IPS DF 6.9 (cell line): ENCODE results near the gene FAM124B.
A peak's percentile ranks its signal among the peaks of the same experiment; 100 is the strongest.

ENCODE experiments used
- DNase-seq: peaks from one replicate; pipeline ENCODE4 v3.0.0-alpha.2; 2013; ENCODE audit warnings: low read depth, low spot score
- H3K27ac ChIP-seq: one replicate; pipeline ENCODE4 v1.5.1; 2013; ENCODE audit warnings: low read length, control low read depth
- H3K27me3 ChIP-seq: 2 replicates; pipeline ENCODE4 v1.6.1; 2013; ENCODE audit warnings: mild to moderate bottlenecking, low read length; ENCODE audit not compliant: control insufficient read depth, insufficient read depth
- H3K36me3 ChIP-seq: 2 replicates; pipeline ENCODE4 v1.6.1; 2013; ENCODE audit warnings: low read length; ENCODE audit not compliant: control insufficient read depth, insufficient read depth
- H3K4me1 ChIP-seq: 2 replicates; pipeline ENCODE4 v1.6.1; 2013; ENCODE audit warnings: low read length; ENCODE audit not compliant: control insufficient read depth, insufficient read depth
- H3K4me3 ChIP-seq: 2 replicates; pipeline ENCODE4 v1.5.1; 2013; ENCODE audit warnings: mild to moderate bottlenecking, low read length
- H3K9me3 ChIP-seq: 2 replicates; pipeline ENCODE4 v1.6.1; 2013; ENCODE audit warnings: low read length, inconsistent platforms; ENCODE audit not compliant: control insufficient read depth, insufficient read depth
- WGBS: extraction: QIAGEN DNeasy Blood & Tissue Kit; methylation state at CpG from one replicate; pipeline ENCODE4 v1.1.7; 2013; ENCODE audit warnings: mixed read lengths, missing lambda C conversion rate; ENCODE audit not compliant: insufficient read length, insufficient coverage; 5-methylcytosine and 5-hydroxymethylcytosine counted together

The FAM124B gene

DNA sequence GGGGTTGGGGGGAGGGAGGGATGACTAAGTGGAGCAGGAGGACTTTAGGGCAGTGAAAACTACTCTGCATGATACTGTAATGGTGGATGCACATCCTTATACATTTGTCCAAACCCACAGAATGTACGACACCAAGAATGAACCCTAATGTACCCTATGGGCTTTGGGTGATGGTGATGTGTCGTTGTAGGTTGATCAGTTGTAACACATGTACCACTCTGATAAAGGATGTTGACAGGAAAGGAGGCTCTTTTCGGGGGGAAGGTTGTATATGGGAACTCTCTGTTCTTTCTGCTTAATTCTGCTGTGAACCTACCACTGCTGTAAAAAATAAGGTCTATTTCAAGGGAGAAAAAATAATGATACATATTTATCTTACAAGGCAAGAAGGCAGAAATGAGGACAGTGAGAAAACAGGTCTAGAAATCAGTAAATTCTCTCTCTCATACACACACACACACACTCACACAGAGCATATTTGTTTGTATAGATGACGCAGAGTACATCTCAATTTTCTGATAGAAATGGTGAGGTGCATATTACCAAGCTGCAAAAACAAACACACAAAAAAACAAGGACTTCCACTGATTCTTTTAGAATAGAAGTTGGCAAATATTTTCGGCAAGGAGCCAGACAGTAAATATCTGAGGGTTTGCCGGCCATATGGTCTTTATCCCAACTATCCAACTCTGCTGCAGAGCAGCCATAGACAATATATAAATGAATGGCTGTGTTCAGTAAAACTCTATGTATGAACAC is 20.2 kb downstream of the FAM124B start:
- Histone ChIP-seq H3K36me3 (no peaks in the 10 kb centered on the region), H3K27ac (no peak overlapping the region), H3K4me3 (no peak overlapping the region), H3K4me1 (no peaks in the 10 kb centered on the region), H3K9me3 (no peaks in the 10 kb centered on the region), H3K27me3 (no peaks in the 10 kb centered on the region)
- WGBS = no CpG with 5 or more reads among the region's 6 CpGs
- no peak for DNase-seq

DNA sequence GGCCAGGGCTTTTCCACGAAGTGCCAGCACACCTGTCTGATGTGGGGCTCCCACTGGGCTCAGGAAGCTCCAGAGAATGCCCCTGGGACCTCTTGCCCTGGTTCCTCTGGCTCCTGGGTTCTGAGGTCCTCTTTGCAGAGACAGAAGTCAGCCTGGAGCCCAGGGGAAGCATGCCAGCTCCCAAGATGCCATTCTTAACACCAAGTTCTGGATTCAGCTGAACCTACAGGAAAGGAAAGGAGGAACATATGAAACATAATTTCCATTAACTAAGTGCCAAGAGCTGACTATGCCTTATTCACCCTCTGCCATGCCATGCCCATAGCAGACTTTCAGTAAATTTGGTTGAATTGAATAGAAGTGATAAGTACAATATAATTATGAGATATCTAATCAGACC is 21.9 kb downstream of the FAM124B start:
- Histone ChIP-seq H3K9me3 (no peaks in the 10 kb centered on the region), H3K4me1 (no peaks in the 10 kb centered on the region), H3K4me3 (no peak overlapping the region), H3K27ac (no peak overlapping the region), H3K36me3 (no peaks in the 10 kb centered on the region), H3K27me3 (no peaks in the 10 kb centered on the region)
- DNase-seq = no peak
- WGBS = no CpG with 5 or more reads among the region's 1 CpG

DNA sequence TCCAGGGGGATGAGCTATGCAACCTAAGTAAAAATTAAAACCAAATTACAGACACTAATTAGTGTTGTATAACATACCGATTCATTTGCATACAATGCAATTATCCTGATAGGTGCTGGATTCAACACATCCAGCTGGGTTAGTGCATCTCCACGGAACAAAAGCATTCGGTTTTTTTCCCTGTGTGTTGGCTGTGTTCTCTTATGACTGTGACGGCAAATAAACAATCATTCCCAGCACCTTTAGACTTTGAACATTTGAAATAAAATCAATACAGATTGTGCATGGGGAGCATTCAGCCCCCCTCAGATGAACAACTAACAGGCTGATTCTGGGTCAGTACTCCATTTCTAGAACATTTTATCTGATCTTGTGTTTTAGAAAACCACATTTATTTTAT is 22.7 kb downstream of the FAM124B start:
- Histone ChIP-seq H3K4me3 (no peak overlapping the region), H3K27ac (no peak overlapping the region), H3K4me1 (no peaks in the 10 kb centered on the region), H3K27me3 (no peaks in the 10 kb centered on the region), H3K9me3 (no peaks in the 10 kb centered on the region), H3K36me3 (no peaks in the 10 kb centered on the region)
- no CpG with 5 or more reads among the region's 4 CpGs for WGBS
- DNase-seq = no peak

DNA sequence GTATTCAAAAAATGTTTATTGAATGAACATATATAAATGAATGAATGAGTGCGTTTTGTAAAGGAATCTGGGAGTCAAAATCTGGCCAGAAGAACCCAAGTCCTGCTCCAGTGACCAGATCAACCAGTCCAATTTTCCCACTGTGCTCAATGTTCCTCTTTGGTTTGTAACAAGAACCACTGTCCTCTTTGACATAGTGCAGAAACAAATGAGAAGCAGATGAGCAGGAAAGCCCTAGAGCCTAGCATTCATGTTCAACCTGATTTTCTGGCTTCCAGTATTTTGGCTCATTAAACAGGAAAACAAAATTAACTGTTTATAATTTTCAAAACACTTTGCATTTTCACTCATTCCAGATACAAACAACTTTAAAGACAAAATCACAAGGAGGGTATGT is 23.2 kb downstream of the FAM124B start:
- Histone ChIP-seq H3K36me3 (no peaks in the 10 kb centered on the region), H3K9me3 (no peaks in the 10 kb centered on the region), H3K4me3 (no peak overlapping the region), H3K4me1 (no peaks in the 10 kb centered on the region), H3K27ac (no peak overlapping the region), H3K27me3 (no peaks in the 10 kb centered on the region)
- DNase-seq = no peak
- no CpG with 5 or more reads among the region's 1 CpG for WGBS

DNA sequence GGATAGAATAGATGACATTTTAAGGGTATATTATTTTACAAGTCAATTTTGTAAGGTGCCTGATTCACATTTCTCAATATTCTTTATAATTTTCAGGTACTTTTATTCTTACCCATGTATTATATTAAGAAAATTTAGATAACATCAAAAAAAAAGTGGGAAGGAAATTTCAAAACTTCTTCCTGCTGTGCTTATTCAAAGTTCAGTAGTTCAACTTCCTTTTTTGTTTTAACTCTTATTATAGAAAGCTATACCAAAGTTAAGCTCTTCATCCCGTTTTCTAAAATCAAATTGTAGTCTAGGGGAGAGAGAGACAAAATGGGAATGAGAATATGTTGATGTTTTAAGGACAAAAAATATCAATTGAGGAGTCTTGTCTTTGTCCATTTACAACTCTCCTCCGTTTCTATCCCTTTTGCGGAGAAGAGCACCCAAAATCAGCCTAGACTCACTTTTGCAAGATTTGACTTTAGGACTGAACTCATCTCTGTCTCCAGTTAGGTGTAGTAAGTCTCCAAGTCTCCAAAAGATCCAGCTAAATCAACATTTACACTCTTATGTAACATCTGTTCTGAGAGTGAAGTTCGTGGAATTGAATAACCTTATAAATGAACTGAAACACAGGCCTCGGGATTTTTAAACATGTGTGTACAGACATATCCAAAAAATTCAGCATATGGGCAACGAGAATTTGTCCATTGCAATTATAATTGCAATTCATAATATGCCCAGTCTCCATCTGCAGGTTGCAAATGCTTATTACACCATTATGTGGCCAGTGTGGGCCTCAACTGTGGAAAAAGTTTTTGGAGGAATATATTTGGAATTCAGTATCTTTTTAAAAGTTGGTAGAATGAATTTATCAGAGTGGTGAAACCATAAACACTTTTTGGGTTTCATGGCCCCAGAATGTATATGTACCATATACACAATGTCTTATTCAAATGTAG is 23.9 kb downstream of the FAM124B start:
- H3K27me3 ChIP-seq = no peaks in the 10 kb centered on the region

DNA sequence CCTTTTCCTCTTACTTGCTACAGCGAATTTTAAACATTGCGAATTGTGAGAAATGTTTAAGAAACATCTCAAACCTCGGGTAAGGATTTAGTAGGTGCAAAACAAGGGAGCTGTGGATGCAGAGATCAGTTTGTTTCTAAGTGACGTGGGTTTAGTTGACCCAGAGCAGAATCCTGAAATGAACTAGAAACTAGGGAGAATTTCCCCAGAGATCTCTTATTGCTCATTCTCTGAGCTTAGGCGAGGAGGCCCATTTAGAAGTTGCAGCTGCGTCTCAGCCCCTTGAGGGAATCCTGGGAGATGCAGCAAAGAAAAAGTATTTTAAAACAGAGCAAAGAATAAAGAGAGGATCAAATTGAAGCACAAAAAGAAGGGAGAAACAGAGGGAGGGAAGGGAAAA is 29.3 kb downstream of the FAM124B start:
- DNase-seq = no peak
- H3K36me3 ChIP-seq = no peaks in the 10 kb centered on the region
- H3K27me3 ChIP-seq = no peaks in the 10 kb centered on the region
- no peaks in the 10 kb centered on the region for H3K4me1 ChIP-seq
- H3K27ac ChIP-seq = no peak overlapping the region
- H3K9me3 ChIP-seq = no peaks in the 10 kb centered on the region
- no peak overlapping the region for H3K4me3 ChIP-seq
- no CpG with 5 or more reads among the region's 6 CpGs for WGBS

More for the DNA sequence above, 23.9 kb downstream of the FAM124B start:
- Histone ChIP-seq H3K4me1 (no peaks in the 10 kb centered on the region), H3K27ac (no peak overlapping the region), H3K4me3 (no peak overlapping the region), H3K36me3 (no peaks in the 10 kb centered on the region), H3K9me3 (no peaks in the 10 kb centered on the region)
- DNase-seq = no peak
- no CpG with 5 or more reads among the region's 6 CpGs for WGBS

DNA sequence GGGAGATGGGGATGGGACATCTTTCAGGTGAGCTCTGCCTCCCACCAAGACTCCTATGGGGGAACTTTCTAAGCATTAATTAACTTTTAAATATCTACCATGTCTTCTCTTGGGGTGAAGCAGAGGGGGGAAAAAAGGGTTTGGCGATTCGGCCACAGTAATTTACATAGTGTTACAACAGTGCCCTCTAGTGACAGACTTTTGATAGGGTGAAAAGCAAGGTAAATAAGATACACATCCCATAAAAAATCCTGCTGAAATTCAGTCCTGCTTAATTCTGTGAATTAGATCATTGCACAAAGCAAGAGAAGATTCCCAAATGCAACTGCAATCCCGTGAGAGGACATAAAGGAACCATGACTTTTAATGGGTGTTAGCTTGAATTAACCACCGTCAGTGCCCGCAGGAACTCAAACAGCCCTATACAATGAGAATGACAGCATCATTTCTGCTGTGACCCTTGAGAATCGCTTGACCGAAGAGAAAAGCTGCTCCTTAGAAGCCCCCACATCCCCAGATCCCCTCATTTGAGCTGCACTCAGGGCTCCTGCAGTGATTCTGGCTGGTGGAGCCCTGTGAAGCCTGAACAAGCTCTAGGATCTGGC is 32.8 kb downstream of the FAM124B start:
- Histone ChIP-seq H3K9me3 (no peaks in the 10 kb centered on the region; the same call in 1 of the 2 replicates), H3K4me1 (no peaks in the 10 kb centered on the region), H3K36me3 (no peaks in the 10 kb centered on the region), H3K27me3 (no peaks in the 10 kb centered on the region), H3K27ac (no peak overlapping the region), H3K4me3 (no peak overlapping the region)
- no CpG with 5 or more reads among the region's 7 CpGs for WGBS
- DNase-seq = peak; percentile 18

DNA sequence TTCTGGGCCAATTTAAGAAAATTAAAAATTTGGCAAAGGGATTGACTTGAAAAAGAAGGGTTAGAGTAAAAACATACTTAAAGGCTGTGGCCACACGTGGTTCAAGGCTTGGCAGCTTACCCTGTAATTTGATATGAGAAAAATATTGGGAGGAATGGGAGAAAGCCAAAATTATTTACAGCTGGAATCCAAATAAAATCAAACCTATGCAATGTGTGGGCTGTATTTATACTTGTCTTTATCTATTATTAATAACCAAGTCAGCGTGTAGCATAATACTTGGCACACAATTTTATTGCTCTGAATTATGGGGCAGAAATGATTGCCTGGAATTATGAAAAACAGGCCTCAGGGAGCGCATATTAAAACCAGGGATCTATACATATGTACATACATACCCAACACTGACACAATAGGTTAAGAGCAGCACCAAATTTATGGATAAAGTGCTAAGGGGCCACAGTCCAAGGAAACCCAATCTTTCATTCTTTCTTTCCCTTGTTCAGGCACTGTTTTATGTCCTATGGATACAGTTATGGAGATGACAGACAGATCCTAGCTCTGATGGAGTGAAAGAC is 35.6 kb downstream of the FAM124B start:
- Histone ChIP-seq H3K9me3 (no peaks in the 10 kb centered on the region; the same call in 1 of the 2 replicates), H3K36me3 (no peaks in the 10 kb centered on the region), H3K4me1 (no peaks in the 10 kb centered on the region), H3K27ac (no peak overlapping the region), H3K27me3 (no peaks in the 10 kb centered on the region), H3K4me3 (no peak overlapping the region)
- WGBS = no CpG with 5 or more reads among the region's 3 CpGs
- DNase-seq = no peak

DNA sequence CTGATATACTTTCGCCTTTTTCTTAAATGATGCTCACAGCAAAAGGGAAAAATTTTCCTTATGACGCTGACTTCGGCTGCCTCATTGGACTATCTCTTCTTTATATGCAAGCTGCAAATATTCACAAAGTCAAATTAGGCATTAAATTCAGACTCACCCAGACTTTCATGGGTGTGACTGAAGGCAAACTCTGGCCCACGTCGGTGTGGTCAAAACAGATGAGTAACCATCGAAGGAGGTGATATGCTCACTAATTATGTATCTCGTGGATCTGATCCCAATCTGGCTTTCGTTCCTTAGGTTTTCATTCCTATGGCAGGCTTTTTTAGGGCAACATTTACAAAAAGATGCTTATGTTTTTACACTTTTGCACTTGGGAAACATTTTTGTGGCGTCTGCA is 36.6 kb downstream of the FAM124B start:
- Histone ChIP-seq H3K36me3 (no peaks in the 10 kb centered on the region), H3K9me3 (no peaks in the 10 kb centered on the region; the same call in 1 of the 2 replicates)
- no CpG with 5 or more reads among the region's 9 CpGs for WGBS

DNA sequence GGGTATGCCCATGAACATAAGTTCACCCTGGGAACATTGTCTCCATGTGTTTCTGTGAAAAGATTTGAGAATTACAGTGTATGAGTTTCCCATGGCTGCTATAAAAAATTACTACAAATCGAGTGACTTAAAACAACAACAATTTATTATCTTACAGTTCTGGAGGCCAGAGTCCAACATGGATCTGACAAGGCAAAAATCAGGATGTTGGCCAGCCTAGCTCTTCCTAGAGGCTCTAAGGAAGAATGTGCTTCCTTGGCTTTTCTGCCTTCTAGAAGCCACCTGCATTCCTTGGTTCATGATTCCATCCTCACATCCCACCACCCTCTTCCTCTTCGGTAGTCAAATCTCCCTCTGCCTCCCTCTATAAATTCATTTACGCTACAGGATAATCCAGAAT is 38.6 kb downstream of the FAM124B start:
- DNase-seq = no peak
- H3K27me3 ChIP-seq = no peaks in the 10 kb centered on the region
- no CpG with 5 or more reads among the region's 3 CpGs for WGBS
- H3K9me3 ChIP-seq = no peaks in the 10 kb centered on the region; the same call in 1 of the 2 replicates
- no peaks in the 10 kb centered on the region for H3K36me3 ChIP-seq
- no peaks in the 10 kb centered on the region for H3K4me1 ChIP-seq
- no peak overlapping the region for H3K27ac ChIP-seq
- H3K4me3 ChIP-seq = no peak overlapping the region

More for the DNA sequence above, 36.6 kb downstream of the FAM124B start:
- DNase-seq = no peak
- H3K4me3 ChIP-seq = no peak overlapping the region
- H3K27ac ChIP-seq = no peak overlapping the region
- H3K27me3 ChIP-seq = no peaks in the 10 kb centered on the region
- H3K4me1 ChIP-seq = no peaks in the 10 kb centered on the region
